Right forelimb (tissue), 1 donor: ENCODE measurements around the gene LRRC3C.
"Not testable (repeated sequence)": the region's sequence is repeated elsewhere in the genome, so short reads cannot be mapped to it uniquely, and the experiment has no call there.

Experiments used
- DNase-seq: peaks from one replicate; pipeline ENCODE4 v3.0.0-alpha.2; 2018

Gene LRRC3C

DNA sequence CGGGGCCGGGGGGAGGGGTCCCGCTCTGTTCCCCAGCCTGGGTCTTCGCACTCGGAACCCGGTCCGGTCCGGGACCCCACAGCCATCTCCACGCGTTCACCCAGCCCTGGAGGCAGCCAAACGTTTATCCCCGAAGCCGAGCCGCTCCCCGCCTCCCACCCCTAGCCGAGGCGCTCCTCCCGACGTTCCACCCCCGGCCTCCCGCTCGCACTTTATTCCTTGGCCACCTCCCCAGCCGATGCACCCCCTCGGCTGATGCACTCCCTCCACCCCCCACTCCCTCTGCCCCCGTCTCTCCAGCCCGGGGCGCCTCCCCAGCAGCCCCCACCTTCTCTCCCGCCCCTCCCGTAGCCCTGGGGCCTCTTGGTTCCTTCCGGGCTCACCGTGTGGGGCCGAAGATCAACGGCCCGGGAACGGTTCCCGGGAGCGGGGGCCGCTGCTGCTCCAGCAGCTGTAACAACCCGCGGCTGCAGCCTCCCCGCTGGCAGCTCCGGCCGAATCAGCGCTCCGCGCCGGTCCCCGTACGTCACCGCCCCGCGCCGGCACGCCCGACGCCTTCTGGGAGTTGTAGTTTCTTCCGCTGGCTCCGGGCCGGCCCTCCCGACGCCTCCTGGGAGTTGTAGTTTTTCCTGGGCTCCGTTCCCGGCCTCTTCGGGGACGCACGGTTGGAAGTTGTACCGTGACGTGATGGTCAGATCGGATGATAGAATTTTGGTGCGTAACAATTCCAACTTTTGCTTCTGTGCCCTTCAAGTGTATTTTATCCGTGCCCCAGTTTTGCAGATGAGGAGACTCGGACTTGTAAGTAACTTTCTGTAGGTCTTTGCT is at the start of gene LRRC3C, which contains the start of gene ORMDL3:
LRRC3C (plus strand) TSS at position 632 of the 828 bp plus-strand sequence. CDS start 13,792 bp downstream, outside the sequence.
ORMDL3 (minus strand) TSS at position 501 of the 828 bp plus-strand sequence. CDS start 3,398 bp downstream, outside the sequence.
- peak; percentile 98 for DNase-seq

DNA sequence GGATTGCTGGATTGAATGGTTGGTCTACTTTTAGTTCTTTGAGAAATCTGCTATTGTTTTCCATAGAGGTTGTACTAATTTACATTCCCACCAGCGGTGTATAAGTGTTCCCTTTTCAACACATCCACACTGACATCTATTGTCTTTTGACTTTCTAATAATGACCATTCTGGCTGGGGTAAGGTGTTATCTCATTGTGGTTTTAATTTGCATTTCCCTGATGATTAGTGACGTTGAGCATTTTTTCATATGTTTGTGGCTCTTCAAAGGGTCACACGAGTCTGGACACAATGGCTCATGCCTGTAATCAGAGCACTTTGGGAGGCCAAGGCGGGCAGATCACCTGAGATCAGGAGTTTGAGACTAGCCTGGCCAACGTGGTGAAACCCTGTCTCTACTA is 41.4 kb upstream of the LRRC3C start:
- not testable (repeated sequence) for DNase-seq

GRCh38 chr17:39887078-39887477 is 40.5 kb upstream of the LRRC3C start:
- DNase-seq, result no peak

GRCh38 chr17:39889200-39889599 is 38.3 kb upstream of the LRRC3C start:
- DNase-seq, result no peak

DNA sequence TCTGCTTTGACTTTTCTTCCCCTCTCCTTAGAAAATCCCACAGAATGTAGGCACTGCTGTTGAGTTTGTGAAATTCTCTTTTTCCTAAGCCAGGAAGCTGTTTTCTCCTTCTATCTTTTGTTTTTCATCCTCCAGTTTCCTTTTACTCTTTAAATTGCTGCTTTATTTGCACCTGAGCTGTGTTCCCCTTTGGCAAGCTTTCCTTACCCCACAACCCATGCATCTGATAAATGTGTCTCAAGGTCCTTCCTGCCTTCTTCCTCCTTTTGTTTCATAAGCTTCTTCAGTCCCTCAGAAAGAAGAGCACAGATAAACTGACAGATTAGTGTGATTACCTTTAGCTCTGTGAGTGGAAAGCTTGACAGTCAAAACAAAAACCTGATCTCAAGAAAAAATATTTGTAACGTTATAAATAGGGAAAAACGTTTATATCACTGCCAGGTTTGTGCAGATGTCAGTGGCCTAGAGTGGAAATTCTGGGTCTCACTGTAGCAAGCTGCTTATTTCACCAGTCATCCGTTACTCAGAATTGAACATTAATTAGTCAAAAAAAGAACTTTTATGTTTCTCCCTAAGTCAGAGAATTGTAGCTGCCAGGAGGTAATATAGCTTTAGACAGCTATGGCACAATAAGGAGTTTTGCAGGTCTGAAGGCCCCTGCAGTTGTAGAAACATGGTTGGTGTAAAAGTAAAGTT is 32.7 kb upstream of the LRRC3C start:
- DNase-seq, result no peak

DNA sequence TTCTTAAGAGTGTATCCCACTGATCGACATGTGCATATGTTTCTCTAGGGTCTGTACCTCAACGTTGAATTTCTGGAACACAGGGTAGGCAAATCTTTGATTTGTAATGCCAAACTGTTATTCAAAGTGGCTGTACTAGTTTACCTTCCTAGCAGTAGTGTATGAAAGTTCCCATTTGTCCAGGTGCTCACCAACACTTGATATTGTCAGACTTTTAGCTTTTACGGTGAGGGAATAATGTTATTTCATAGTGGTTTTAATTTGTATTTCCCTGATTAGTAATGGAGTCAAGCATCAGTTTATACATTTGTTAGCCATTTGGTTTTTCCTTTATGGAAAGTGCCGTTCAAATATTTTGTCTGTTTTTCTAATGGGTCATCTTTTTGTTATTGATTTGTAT is 29.4 kb upstream of the LRRC3C start:
- no peak for DNase-seq

DNA sequence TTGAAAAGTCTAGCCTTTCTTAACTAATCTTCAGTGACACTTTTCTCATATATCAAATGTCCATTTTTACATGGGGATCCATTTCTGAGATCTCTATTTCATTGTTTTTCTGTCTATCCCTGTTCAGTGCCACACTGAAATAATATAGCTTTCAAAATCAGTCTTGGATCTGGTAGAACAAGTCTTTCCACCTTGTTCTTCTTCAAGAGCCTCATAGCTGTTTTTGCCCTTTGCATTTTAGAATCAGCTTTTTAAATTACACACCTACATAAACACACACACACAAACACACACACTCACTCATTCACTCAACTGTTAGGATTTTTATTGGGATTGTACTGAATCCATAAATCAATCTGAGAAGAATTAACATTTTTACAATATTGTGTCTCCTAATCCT is 28.3 kb upstream of the LRRC3C start:
- no peak for DNase-seq

GRCh38 chr17:39902027-39902426 is 25.5 kb upstream of the LRRC3C start:
- DNase-seq, result not testable (repeated sequence)

- no peak for DNase-seq
Measured at GRCh38 chr17:39903158-39903884, 24.2 kb upstream of the LRRC3C start.

DNA sequence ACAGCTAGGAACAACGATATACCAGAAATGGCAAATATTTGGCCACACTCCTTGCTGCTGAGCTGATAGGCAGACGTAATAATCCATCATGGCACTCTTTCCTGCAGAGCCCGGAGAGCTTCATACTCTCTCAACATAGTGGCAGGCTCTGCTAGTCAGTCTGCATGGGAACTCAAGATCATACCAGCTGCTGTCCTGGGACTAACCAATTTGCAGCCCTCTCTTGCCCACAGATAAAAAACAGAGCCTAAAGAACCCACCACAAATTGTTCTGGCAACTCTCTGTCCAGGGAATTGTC is 22.6 kb upstream of the LRRC3C start:
- no peak for DNase-seq

DNA sequence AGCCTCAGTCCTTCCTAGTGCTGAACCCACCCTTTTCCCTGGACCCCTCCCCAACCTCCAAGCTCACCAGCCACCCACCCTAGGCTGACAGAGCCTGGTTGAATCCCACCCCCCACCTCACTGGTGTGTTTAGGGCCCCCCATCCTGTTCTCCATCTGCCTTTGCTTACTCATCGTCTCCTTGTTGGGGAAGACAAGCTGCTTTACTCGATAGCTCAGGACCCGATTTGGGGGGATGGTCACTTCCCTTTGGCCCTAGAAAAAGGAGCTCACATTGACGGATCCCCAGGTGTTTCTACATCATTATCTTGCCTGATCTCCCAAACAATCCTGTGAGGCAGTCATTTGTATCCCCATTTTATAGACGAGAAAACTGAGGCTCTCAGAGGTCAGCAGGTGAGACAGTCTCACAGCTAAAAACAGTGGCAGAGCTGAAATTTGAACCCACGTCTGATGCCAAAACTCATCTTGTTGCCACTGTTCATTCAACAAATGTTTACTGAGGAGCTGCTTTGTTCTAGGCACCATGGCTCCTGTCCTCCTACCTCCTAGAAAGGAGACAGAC is 18.7 kb upstream of the LRRC3C start:
- DNase-seq, result no peak

- DNase-seq, result no peak
Measured at GRCh38 chr17:39913989-39914388, 13.5 kb upstream of the LRRC3C start.

- DNase-seq, result no peak
Measured at GRCh38 chr17:39915559-39915958, 12.0 kb upstream of the LRRC3C start.

DNA sequence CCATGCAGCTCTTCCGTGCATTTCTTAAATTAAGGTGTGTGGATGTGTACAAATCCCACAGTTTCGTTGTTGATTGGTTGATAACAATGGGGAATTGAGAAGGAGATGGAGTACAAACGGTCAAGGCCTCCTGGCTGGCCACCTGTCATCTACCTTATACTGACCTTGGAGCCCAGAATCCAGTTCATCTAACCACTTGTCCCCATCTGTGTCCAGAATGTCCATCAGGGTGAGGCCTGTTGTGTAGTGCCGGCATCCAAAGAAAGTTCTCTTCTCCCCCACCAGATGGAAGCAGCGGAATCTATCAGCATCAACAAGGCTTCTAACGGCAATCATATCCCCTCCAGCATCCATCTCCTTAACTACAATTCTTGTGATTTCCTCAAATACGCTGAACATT is 10.6 kb upstream of the LRRC3C start:
- DNase-seq, result no peak

- DNase-seq, result no peak
Measured at GRCh38 chr17:39919087-39919683, 8.3 kb upstream of the LRRC3C start.

- DNase-seq, result no peak
Measured at GRCh38 chr17:39920218-39921210, 7.0 kb upstream of the LRRC3C start.

DNA sequence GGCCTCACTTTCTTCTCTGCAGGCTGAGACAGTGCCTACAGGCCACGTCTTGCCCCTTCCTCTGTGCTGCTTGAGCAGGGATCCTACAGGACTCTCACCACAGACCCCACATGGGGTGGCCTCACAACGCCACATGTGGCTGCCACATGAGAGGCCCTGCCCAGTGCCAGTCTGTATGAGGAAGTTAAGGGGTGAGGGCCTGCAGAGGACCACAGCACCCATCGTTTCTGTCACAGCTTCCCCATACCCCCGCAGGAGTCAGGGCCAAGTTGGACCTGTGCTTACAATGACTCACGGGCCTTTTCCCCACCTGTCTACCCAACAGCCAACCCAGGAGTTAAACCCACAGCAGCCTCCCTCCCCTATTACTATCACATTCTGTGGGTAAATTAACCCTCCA is 6.2 kb upstream of the LRRC3C start:
- DNase-seq, result no peak

DNA sequence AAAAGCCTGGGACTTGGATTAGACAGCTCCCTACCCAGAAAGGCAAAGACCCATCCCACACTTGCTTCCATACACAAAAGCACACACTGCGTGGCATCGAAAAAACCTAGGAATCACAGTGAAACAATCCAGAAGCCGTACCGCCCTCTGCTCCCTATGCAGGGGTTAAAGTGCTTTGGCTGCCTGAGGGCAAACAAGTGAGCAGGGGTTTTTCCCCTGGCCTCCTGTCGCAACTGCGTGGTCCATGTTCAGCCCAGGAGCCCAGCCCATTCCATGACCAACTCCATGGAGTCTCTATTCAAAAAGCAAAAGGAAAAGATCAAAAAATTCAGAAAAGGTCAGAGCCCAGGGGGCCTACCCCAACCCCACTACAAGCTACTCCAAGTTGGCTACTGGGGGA is 5.5 kb upstream of the LRRC3C start:
- no peak for DNase-seq

DNA sequence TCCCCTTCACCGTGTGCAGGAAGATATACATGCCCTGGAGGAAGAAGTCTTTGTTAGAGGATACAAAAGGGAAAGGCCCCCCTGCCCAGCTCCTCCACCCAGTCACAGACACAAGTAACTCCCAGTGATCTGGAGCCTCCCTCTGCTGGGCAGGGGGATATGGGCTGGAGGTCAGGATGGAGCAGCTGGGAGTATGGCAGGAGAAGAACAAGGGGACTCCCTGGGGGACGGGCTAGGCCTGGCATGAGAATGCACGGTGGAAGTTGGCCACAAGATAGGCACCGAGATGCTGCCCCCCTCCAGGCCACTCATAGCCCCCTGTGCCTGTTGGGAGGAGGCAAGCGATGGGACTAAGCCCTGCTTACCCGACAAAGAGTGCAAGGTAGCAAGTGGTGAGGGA is 4.3 kb upstream of the LRRC3C start:
- peak; percentile 19 for DNase-seq

GRCh38 chr17:39923836-39924690 is 3.5 kb upstream of the LRRC3C start:
- DNase-seq, result no peak

DNA sequence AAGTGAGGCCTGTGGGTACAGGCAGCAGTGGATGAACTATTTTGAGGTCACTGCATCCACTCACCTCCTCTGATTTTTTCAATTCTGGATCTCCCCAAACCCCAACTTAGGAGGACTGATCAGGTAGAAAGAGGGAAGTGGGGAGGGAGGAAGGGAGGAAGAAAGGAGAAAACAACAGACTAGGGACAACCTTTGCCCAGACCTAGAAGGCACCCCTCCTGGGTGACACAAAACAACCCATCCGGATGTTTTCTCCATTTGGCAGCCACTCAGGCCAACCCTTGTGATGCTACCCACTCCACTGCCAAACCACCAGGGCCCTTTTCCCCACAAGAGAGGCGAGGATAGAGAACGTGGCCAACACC is 2.9 kb upstream of the LRRC3C start:
- DNase-seq, result no peak
